Stomach (tissue), 4 donors: ENCODE measurements around the gene DSG4.

Experiments used
- EP300 ChIP-seq: sonication (generic); formaldehyde crosslinking; IDR thresholded peaks from one replicate; pipeline ENCODE4 v1.6.1; 2017; ENCODE audit warnings: antibody characterized with exemption
- POLR2A ChIP-seq, 4 donors: fragments of 450-650 bp; IDR thresholded peaks; one replicate each; pipeline ENCODE4 v1.6.1; 2016; ENCODE audit warnings: antibody characterized with exemption in 4 of 4, control low read depth in 2 of 4, mild to moderate bottlenecking in 1 of 4, moderate library complexity in 1 of 4
- TF ChIP-seq, protein P1 (sequence below), 7 experiments: fragments of 450-650 bp in 4 of 7; fragments of 200-600 bp in 3 of 7; sonication (generic) in 3 of 7; IDR thresholded peaks; one replicate each; pipeline ENCODE4 v1.5.1; 2016 to 2019; ENCODE audit warnings: antibody characterized with exemption in 7 of 7, control low read depth in 2 of 7, mild to moderate bottlenecking in 1 of 7

- TF ChIP-seq, protein P1, sequence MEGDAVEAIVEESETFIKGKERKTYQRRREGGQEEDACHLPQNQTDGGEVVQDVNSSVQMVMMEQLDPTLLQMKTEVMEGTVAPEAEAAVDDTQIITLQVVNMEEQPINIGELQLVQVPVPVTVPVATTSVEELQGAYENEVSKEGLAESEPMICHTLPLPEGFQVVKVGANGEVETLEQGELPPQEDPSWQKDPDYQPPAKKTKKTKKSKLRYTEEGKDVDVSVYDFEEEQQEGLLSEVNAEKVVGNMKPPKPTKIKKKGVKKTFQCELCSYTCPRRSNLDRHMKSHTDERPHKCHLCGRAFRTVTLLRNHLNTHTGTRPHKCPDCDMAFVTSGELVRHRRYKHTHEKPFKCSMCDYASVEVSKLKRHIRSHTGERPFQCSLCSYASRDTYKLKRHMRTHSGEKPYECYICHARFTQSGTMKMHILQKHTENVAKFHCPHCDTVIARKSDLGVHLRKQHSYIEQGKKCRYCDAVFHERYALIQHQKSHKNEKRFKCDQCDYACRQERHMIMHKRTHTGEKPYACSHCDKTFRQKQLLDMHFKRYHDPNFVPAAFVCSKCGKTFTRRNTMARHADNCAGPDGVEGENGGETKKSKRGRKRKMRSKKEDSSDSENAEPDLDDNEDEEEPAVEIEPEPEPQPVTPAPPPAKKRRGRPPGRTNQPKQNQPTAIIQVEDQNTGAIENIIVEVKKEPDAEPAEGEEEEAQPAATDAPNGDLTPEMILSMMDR (IDR thresholded peaks at IDR 0.05), result no peak
- no peak for TF ChIP-seq POLR2A (IDR thresholded peaks at IDR 0.05)
- no peak for TF ChIP-seq EP300
Observed at GRCh38 chr18:31426021-31426420, 49.4 kb downstream of the DSG4 start.
